MM.1S (cell line): ENCODE measurements around the gene CCDC126.

ENCODE experiments used
- DNase-seq: peaks from one replicate; pipeline ENCODE4 v3.0.0-alpha.2; 2015
- H2AFZ ChIP-seq: fragments of 300-600 bp; sonication (generic); 2 replicates; pipeline ENCODE4 v1.6.0; 2016; ENCODE audit warnings: antibody characterized with exemption, low read length
- H3F3A ChIP-seq: fragments of 300-600 bp; sonication (generic); 2 replicates; pipeline ENCODE4 v1.6.1; 2016; ENCODE audit warnings: mild to moderate bottlenecking, antibody characterized with exemption, low read length, moderate library complexity, mixed read lengths; ENCODE audit not compliant: insufficient read depth
- H3K27ac ChIP-seq: fragments of 300-600 bp; sonication (generic); 2 replicates; pipeline ENCODE4 v1.5.1; 2016; ENCODE audit warnings: mild to moderate bottlenecking, low read length
- H3K27me3 ChIP-seq: fragments of 300-600 bp; sonication (generic); replicated peaks from 2 replicates; pipeline ENCODE4 v1.6.0; 2016; ENCODE audit warnings: low read length; ENCODE audit not compliant: insufficient read depth
- H3K36me3 ChIP-seq: fragments of 300-600 bp; sonication (generic); replicated peaks from 2 replicates; pipeline ENCODE4 v1.6.1; 2016; ENCODE audit warnings: mild to moderate bottlenecking, low read length, mixed read lengths; ENCODE audit not compliant: insufficient read depth
- H3K4me1 ChIP-seq: fragments of 300-600 bp; sonication (generic); 2 replicates; pipeline ENCODE4 v1.6.1; 2016; ENCODE audit warnings: low read length, mixed read lengths
- H3K4me2 ChIP-seq: fragments of 300-600 bp; sonication (generic); 2 replicates; pipeline ENCODE4 v1.6.0; 2016; ENCODE audit warnings: low read depth, low read length
- H3K4me3 ChIP-seq: fragments of 300-600 bp; sonication (generic); 2 replicates; pipeline ENCODE4 v1.5.1; 2016; ENCODE audit warnings: low read length, mixed read lengths
- H3K79me2 ChIP-seq: fragments of 300-600 bp; sonication (generic); 2 replicates; pipeline ENCODE4 v1.6.1; 2016; ENCODE audit warnings: mixed run types, low read length, mixed read lengths
- H3K9ac ChIP-seq: fragments of 300-600 bp; sonication (generic); 2 replicates; pipeline ENCODE4 v1.6.1; 2016; ENCODE audit warnings: low read length, mixed read lengths
- H3K9me2 ChIP-seq: fragments of 300-600 bp; sonication (generic); replicated peaks from 2 replicates; pipeline ENCODE4 v1.6.1; 2016; ENCODE audit warnings: mild to moderate bottlenecking, low read length, mixed read lengths; ENCODE audit not compliant: insufficient read depth
- H3K9me3 ChIP-seq: fragments of 300-600 bp; sonication (generic); replicated peaks from 2 replicates; pipeline ENCODE4 v1.6.1; 2016; ENCODE audit warnings: mild to moderate bottlenecking, low read length, mixed read lengths; ENCODE audit not compliant: insufficient read depth
- H4K20me1 ChIP-seq: fragments of 300-600 bp; sonication (generic); 2 replicates; pipeline ENCODE4 v1.6.1; 2016; ENCODE audit warnings: mild to moderate bottlenecking, low read length, moderate library complexity, mixed read lengths; ENCODE audit not compliant: insufficient read depth
- CTCF ChIP-seq: fragments of 300-600 bp; sonication (generic); IDR thresholded peaks from 2 replicates; pipeline ENCODE4 v1.5.1; 2016; ENCODE audit warnings: antibody characterized with exemption, low read length, mixed read lengths
- EZH2 ChIP-seq: fragments of 300-600 bp; sonication (generic); optimal IDR thresholded peaks from 2 replicates; pipeline ENCODE3; 2017; ENCODE audit warnings: low read depth, mild to moderate bottlenecking, antibody characterized with exemption, low read length, mixed read lengths
- EZH2phosphoT487 ChIP-seq: fragments of 300-600 bp; sonication (generic); IDR thresholded peaks from 2 replicates; pipeline ENCODE4 v1.6.1; 2018; ENCODE audit warnings: antibody characterized with exemption, low read length

Gene CCDC126

GRCh38 chr7:23687011-23687410 lies 89.8 kb downstream of the CCDC126 start:
- no peaks in the 10 kb centered on the region for H3K9me3 ChIP-seq
- no peaks in the 10 kb centered on the region for H3K79me2 ChIP-seq
- H2AFZ ChIP-seq, result no peak overlapping the region
- no peaks in the 10 kb centered on the region for H3K27me3 ChIP-seq
- H3F3A ChIP-seq, result no peaks in the 10 kb centered on the region
- H4K20me1 ChIP-seq, result no peaks in the 10 kb centered on the region
- H3K4me2 ChIP-seq, result no peak overlapping the region
- no peak for DNase-seq
- H3K27ac ChIP-seq, result no peak overlapping the region
- no peaks in the 10 kb centered on the region for H3K36me3 ChIP-seq
- H3K9ac ChIP-seq, result no peak overlapping the region
- H3K9me2 ChIP-seq, result no peaks in the 10 kb centered on the region
- H3K4me3 ChIP-seq, result no peak overlapping the region
- TF ChIP-seq EZH2phosphoT487, result no peak
- TF ChIP-seq CTCF, result no peak
- no peak for TF ChIP-seq EZH2
- no peaks in the 10 kb centered on the region for H3K4me1 ChIP-seq

GRCh38 chr7:23689165-23689564 lies 92.0 kb downstream of the CCDC126 start:
- no peak overlapping the region for H3K4me2 ChIP-seq
- H3K27me3 ChIP-seq, result no peaks in the 10 kb centered on the region
- no peaks in the 10 kb centered on the region for H3K4me1 ChIP-seq
- no peaks in the 10 kb centered on the region for H3K79me2 ChIP-seq
- no peak for DNase-seq
- H3K9ac ChIP-seq, result no peak overlapping the region
- H4K20me1 ChIP-seq, result no peaks in the 10 kb centered on the region
- H3K4me3 ChIP-seq, result no peak overlapping the region
- H3K27ac ChIP-seq, result no peak overlapping the region
- no peaks in the 10 kb centered on the region for H3K9me3 ChIP-seq
- H3K36me3 ChIP-seq, result no peaks in the 10 kb centered on the region
- no peaks in the 10 kb centered on the region for H3F3A ChIP-seq
- no peak overlapping the region for H2AFZ ChIP-seq
- TF ChIP-seq CTCF (no peak), EZH2 (no peak), EZH2phosphoT487 (no peak)
- H3K9me2 ChIP-seq, result no peaks in the 10 kb centered on the region

GRCh38 chr7:23691320-23691719 lies 94.1 kb downstream of the CCDC126 start:
- Histone ChIP-seq H3F3A (no peaks in the 10 kb centered on the region), H3K4me2 (no peak overlapping the region), H3K4me1 (no peaks in the 10 kb centered on the region), H3K9me3 (no peaks in the 10 kb centered on the region), H3K4me3 (no peak overlapping the region), H3K27me3 (no peaks in the 10 kb centered on the region), H3K9ac (no peak overlapping the region), H4K20me1 (no peaks in the 10 kb centered on the region), H3K79me2 (no peaks in the 10 kb centered on the region), H3K27ac (no peak overlapping the region), H2AFZ (no peak overlapping the region), H3K9me2 (no peaks in the 10 kb centered on the region), H3K36me3 (no peaks in the 10 kb centered on the region)
- TF ChIP-seq EZH2phosphoT487 (no peak), EZH2 (no peak), CTCF (no peak)
- no peak for DNase-seq
